RWPE2 (cell line): ENCODE measurements around the gene MTPN.

Experiments
- ATAC-seq: fragments of 200-7000 bp; cut with Tn5 transposase; 3 replicates; pipeline ENCODE4 v1.9.1; 2021; ENCODE audit warnings: low read depth
- DNase-seq: peaks from one replicate; pipeline ENCODE4 v3.0.0-alpha.2; 2020; ENCODE audit warnings: low spot score
- H3K27ac ChIP-seq: fragments of 450-650 bp; 2 replicates; pipeline ENCODE4 v1.5.1; 2017; ENCODE audit warnings: mild to moderate bottlenecking; ENCODE audit not compliant: poor library complexity, severe bottlenecking
- H3K27me3 ChIP-seq: fragments of 250-450 bp; sonication (Bioruptor Pico); 2 replicates; pipeline ENCODE4 v1.5.1; 2021; ENCODE audit warnings: mild to moderate bottlenecking, moderate library complexity; ENCODE audit not compliant: insufficient read depth, poor library complexity, severe bottlenecking
- H3K36me3 ChIP-seq: fragments of 250-450 bp; sonication (Bioruptor Pico); 2 replicates; pipeline ENCODE4 v1.5.1; 2020; ENCODE audit warnings: low read depth, mild to moderate bottlenecking, moderate library complexity
- H3K4me1 ChIP-seq: fragments of 250-450 bp; sonication (Bioruptor Pico); 2 replicates; pipeline ENCODE4 v1.5.1; 2021; ENCODE audit warnings: mild to moderate bottlenecking, moderate library complexity; ENCODE audit not compliant: insufficient read depth, poor library complexity, severe bottlenecking
- H3K4me3 ChIP-seq: fragments of 250-450 bp; sonication (Bioruptor Pico); 2 replicates; pipeline ENCODE4 v1.5.1; 2021; ENCODE audit warnings: mild to moderate bottlenecking, moderate library complexity; ENCODE audit not compliant: severe bottlenecking
- H3K9me3 ChIP-seq: fragments of 250-450 bp; sonication (Bioruptor Pico); 2 replicates; pipeline ENCODE4 v1.5.1; 2021; ENCODE audit warnings: mild to moderate bottlenecking, moderate library complexity; ENCODE audit not compliant: severe bottlenecking
- TF ChIP-seq, protein P1 (sequence below): fragments of 450-650 bp; IDR thresholded peaks from one replicate; pipeline ENCODE4 v1.5.1; 2017; ENCODE audit warnings: mild to moderate bottlenecking, moderate library complexity; ENCODE audit not compliant: poor library complexity, severe bottlenecking

Gene MTPN

DNA sequence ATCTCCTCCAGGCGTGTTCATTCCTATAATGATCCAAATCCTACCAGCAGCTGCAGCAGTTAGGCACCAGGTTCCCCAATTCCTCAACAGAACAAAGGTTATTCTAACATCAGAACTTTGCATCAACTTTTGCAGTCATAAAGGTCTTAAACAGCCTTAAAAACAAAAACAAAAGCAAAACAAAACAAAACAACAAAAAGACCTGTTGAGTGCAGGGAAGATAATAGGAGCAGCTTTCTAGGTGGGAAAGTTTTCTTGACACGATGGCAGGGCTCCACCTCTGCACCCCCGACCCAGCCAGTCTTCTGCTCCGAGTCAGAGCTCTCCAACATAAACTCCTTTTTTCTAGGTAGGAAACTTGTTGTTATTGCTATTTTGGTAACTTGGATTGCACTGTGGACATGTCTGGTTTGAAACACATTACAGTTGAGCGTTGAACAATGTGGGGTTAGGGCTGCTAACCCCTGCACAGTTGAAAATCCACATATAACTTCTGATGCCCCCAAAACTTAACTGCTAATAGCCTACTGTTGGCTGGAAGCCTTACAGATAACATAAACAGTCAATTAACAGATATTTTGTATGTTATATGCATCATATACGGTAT is 77.6 kb downstream of the MTPN start:
- TF ChIP-seq, protein P1, sequence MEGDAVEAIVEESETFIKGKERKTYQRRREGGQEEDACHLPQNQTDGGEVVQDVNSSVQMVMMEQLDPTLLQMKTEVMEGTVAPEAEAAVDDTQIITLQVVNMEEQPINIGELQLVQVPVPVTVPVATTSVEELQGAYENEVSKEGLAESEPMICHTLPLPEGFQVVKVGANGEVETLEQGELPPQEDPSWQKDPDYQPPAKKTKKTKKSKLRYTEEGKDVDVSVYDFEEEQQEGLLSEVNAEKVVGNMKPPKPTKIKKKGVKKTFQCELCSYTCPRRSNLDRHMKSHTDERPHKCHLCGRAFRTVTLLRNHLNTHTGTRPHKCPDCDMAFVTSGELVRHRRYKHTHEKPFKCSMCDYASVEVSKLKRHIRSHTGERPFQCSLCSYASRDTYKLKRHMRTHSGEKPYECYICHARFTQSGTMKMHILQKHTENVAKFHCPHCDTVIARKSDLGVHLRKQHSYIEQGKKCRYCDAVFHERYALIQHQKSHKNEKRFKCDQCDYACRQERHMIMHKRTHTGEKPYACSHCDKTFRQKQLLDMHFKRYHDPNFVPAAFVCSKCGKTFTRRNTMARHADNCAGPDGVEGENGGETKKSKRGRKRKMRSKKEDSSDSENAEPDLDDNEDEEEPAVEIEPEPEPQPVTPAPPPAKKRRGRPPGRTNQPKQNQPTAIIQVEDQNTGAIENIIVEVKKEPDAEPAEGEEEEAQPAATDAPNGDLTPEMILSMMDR, result no peak
- ATAC-seq (no peak), DNase-seq (no peak)
- no peaks in the 10 kb centered on the region for H3K36me3 ChIP-seq
- no peak overlapping the region for H3K4me3 ChIP-seq
- H3K9me3 ChIP-seq, result no peaks in the 10 kb centered on the region
- no peaks in the 10 kb centered on the region for H3K27me3 ChIP-seq
- H3K27ac ChIP-seq, result no peak overlapping the region
- no peaks in the 10 kb centered on the region for H3K4me1 ChIP-seq

DNA sequence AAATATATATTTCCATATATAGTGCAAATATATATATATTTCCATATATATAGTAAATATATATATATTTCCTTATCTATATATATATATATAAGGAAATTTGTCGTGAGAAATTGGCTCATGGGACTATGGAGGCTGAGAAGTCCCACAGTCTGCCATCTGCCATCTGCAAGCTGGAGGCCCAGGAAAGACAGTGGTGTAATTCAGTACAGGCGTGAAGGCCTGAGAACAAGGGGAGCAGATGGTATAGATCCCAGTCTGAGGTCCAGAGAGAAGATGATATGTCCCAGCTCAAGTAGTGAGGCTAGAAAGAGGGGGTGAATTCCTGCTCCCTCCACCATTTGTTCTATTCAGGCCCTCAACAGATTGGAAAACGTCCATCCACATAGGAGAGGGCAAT is 78.9 kb downstream of the MTPN start:
- Histone ChIP-seq H3K4me1 (no peaks in the 10 kb centered on the region), H3K4me3 (no peak overlapping the region), H3K36me3 (no peaks in the 10 kb centered on the region), H3K27ac (no peak overlapping the region), H3K9me3 (no peaks in the 10 kb centered on the region), H3K27me3 (no peaks in the 10 kb centered on the region)
- TF ChIP-seq, protein P1, result no peak
- no peak for ATAC-seq
- DNase-seq, result no peak

DNA sequence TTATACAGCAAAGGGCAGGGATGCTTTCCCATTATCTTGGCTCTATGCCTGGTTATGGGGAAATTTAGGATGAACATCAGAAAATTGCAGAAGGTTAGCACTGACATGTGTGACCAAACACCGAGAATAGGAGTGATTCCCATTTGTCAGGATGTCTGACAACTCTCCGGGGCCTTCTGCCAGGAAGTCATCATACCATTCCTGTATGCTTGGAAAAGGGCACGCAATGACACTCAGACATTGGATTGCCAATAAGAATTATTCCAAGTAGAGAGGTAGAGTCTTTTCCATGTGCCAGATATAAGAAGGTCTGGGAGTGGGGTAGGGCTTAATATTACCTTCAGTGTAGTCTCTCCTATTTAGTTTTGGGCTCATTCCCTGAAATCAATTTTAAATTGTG is 82.3 kb downstream of the MTPN start:
- Histone ChIP-seq H3K4me3 (no peak overlapping the region), H3K36me3 (no peaks in the 10 kb centered on the region), H3K4me1 (no peaks in the 10 kb centered on the region), H3K27me3 (no peaks in the 10 kb centered on the region), H3K9me3 (no peaks in the 10 kb centered on the region), H3K27ac (no peak overlapping the region)
- TF ChIP-seq, protein P1, result no peak
- no peak for DNase-seq
- ATAC-seq, result no peak

DNA sequence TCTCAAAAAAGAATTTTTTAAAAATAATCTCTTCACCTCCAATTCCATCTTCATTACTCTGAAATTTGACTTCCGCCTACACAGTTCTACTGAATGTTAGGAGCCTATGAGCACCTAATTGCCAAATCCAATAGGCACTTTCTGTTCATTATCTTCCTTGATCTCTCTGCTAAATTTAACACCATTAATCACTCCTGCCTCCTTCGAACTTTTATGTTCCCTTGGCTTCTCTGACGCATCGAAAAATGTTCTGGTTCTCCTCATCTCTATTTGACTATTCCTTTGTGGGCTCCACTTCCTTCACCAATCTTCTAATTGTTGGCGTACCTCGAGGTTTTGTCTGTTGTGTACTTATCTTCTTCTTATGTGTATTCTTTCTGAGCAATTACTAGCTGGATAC is 87.3 kb downstream of the MTPN start:
- H3K9me3 ChIP-seq, result no peaks in the 10 kb centered on the region
- TF ChIP-seq, protein P1, result no peak
- no peaks in the 10 kb centered on the region for H3K4me1 ChIP-seq
- no peak overlapping the region for H3K27ac ChIP-seq
- no peak overlapping the region for H3K4me3 ChIP-seq
- no peaks in the 10 kb centered on the region for H3K36me3 ChIP-seq
- no peaks in the 10 kb centered on the region for H3K27me3 ChIP-seq
- no peak for DNase-seq
- no peak for ATAC-seq

DNA sequence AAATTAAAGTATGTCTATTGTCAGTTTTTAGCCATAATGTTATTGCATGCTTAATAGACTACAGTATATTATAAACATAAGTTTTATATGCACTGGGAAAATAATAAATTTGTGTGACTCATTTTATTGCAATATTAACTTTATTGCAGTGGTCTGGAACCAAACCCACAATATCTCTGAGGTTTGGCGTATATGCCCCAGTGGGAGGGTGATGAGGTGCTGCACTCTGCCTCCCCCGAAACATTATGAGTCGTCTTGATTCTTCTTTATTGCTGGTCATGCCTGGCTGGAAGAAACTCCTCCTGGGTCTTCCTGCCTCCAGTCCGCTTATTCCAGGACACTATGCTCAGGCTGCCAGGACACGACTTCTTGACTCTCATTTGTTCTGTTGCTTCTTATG is 88.4 kb downstream of the MTPN start:
- Histone ChIP-seq H3K27ac (no peak overlapping the region), H3K36me3 (no peaks in the 10 kb centered on the region), H3K27me3 (no peaks in the 10 kb centered on the region), H3K4me1 (no peaks in the 10 kb centered on the region), H3K4me3 (no peak overlapping the region), H3K9me3 (no peaks in the 10 kb centered on the region)
- TF ChIP-seq, protein P1, result no peak
- ATAC-seq (no peak), DNase-seq (no peak)
